Lung (tissue), 12 donors: ENCODE results near the gene SEMA4D. TPM values are rescaled to one million over a fixed set of nuclear protein-coding genes. Genes with fewer than 3 reads are reported as not detected.

ENCODE experiments used
- ATAC-seq: fragments of 200-7000 bp; cut with Tn5 transposase; one replicate; pipeline ENCODE4 v1.9.1; 2020; ENCODE audit warnings: moderate number of reproducible peaks; ENCODE audit not compliant: insufficient read depth, low FRiP score
- DNase-seq, 3 donors: peaks; one replicate each; pipeline ENCODE4 v3.0.0-alpha.2; 2013 to 2017
- H3K27ac ChIP-seq, 2 donors: one replicate each; pipeline ENCODE4 v1.5.1; 2013; ENCODE audit warnings: mild to moderate bottlenecking in 2 of 2, moderate library complexity in 2 of 2, control low read depth in 1 of 2, inconsistent platforms in 1 of 2, low read depth in 1 of 2, low read length in 1 of 2
- H3K27me3 ChIP-seq, 3 donors: one replicate each; pipeline ENCODE4 v1.5.1; 2013; ENCODE audit warnings: low read length in 2 of 3; ENCODE audit not compliant: control insufficient read depth in 3 of 3, insufficient read depth in 3 of 3
- H3K36me3 ChIP-seq, 4 donors: one replicate each; pipeline ENCODE4 v1.5.1; 2013; ENCODE audit warnings: low read length in 4 of 4, mild to moderate bottlenecking in 1 of 4, moderate library complexity in 1 of 4; ENCODE audit not compliant: control insufficient read depth in 4 of 4, insufficient read depth in 4 of 4
- H3K4me1 ChIP-seq, 5 donors: one replicate each; pipeline ENCODE4 v1.5.1; 2013; ENCODE audit warnings: low read length in 5 of 5, mild to moderate bottlenecking in 2 of 5, moderate library complexity in 1 of 5; ENCODE audit not compliant: control insufficient read depth in 5 of 5, insufficient read depth in 5 of 5
- H3K4me3 ChIP-seq: one replicate; pipeline ENCODE4 v1.5.1; 2013; ENCODE audit warnings: mild to moderate bottlenecking, control low read depth, moderate library complexity
- H3K9ac ChIP-seq, 2 donors: one replicate each; pipeline ENCODE4 v1.5.1; 2013; ENCODE audit warnings: low read length in 2 of 2, control low read depth in 1 of 2; ENCODE audit not compliant: insufficient read depth in 1 of 2
- H3K9me3 ChIP-seq, 4 donors: one replicate each; pipeline ENCODE4 v1.5.1; 2013; ENCODE audit warnings: low read length in 3 of 4, mild to moderate bottlenecking in 1 of 4, moderate library complexity in 1 of 4; ENCODE audit not compliant: control insufficient read depth in 4 of 4, insufficient read depth in 3 of 4
- CTCF ChIP-seq: IDR thresholded peaks from 2 replicates; pipeline ENCODE4 v1.5.1; 2012; ENCODE audit warnings: mild to moderate bottlenecking; ENCODE audit errors: control extremely low read depth, extremely low read depth
- WGBS, 2 donors: extraction: QIAGEN DNeasy Blood & Tissue Kit; methylation state at CpG; one replicate each; pipeline ENCODE4 v1.1.7; 2013; 5-methylcytosine and 5-hydroxymethylcytosine counted together
- polyA plus RNA-seq, 2 donors: library from polyadenylated mRNA; stranded (reverse); fragments of 200-250 nt; gene quantifications; one replicate each; pipeline ENCODE4 v1.2.1, GENCODE V29; 2013
- total RNA-seq, 2 donors: library from RNA; depleted of rRNA in 1 of 2; stranded (reverse); fragments of >200 nt in 1 of 2; gene quantifications; one replicate each; pipeline ENCODE4 v1.2.1, GENCODE V29; 2014 to 2021
- donor health status: control.
- donor health status: control.
- donor health status: Bipolar disorder and iron deficiency.
- donor health status: healthy.
- donor health status: DM: yes; HTN: yes; CAD: no.

SEMA4D gene
- total and polyA plus RNA-seq, 4 donors = 6.7 to 61.5 (median 29.0) TPM

GRCh38 chr9:89368550-89368949, 129.4 kb downstream of the SEMA4D start:
- Histone ChIP-seq H3K9ac (no peak overlapping the region), H3K36me3 (peaks cover 0 to 2% (median 0%) of the 10 kb centered on the region in 4 donors), H3K4me1 (peaks cover 0 to 2% (median 0%) of the 10 kb centered on the region in 5 donors), H3K9me3 (no peaks in the 10 kb centered on the region), H3K27me3 (no peaks in the 10 kb centered on the region), H3K27ac (no peak overlapping the region), H3K4me3 (no peak overlapping the region)
- ATAC-seq (no peak), DNase-seq (no peak)
- no peak for TF ChIP-seq CTCF
- 83 to 85% methylated on average over 7 of the region's 7 CpGs for WGBS, 2 donors

GRCh38 chr9:89367726-89368437, 130.0 kb downstream of the SEMA4D start:
- Histone ChIP-seq H3K27ac (no peak overlapping the region), H3K9ac (no peak overlapping the region), H3K36me3 (peaks cover 0 to 7% (median 0%) of the 10 kb centered on the region in 4 donors), H3K27me3 (no peaks in the 10 kb centered on the region), H3K9me3 (no peaks in the 10 kb centered on the region), H3K4me1 (peaks cover 0 to 2% (median 0%) of the 10 kb centered on the region in 5 donors), H3K4me3 (no peak overlapping the region)
- ATAC-seq = no peak
- WGBS, 2 donors = 88 to 89% methylated on average over 14 of the region's 14 CpGs
- DNase-seq = no peak
- no peak for TF ChIP-seq CTCF

GRCh38 chr9:89367281-89367680, 130.6 kb downstream of the SEMA4D start:
- Histone ChIP-seq H3K27ac (no peak overlapping the region), H3K4me1 (peaks cover 0 to 2% (median 0%) of the 10 kb centered on the region in 5 donors), H3K9ac (no peak overlapping the region), H3K27me3 (no peaks in the 10 kb centered on the region), H3K4me3 (no peak overlapping the region), H3K9me3 (no peaks in the 10 kb centered on the region), H3K36me3 (peaks cover 0 to 13% (median 0%) of the 10 kb centered on the region in 4 donors)
- ATAC-seq (no peak), DNase-seq (no peak)
- WGBS, 2 donors = 72 to 92% methylated on average over 4 of the region's 4 CpGs
- TF ChIP-seq CTCF = no peak
